ENCODE results near the gene ZNF227.
"Not testable (repeated sequence)": the region's sequence is repeated elsewhere in the genome, so short reads cannot be mapped to it uniquely, and the experiment has no call there.

Gene ZNF227
- total RNA-seq = 20.5 to 53.6 (median 23.1) reads per million in 3 experiments

DNA sequence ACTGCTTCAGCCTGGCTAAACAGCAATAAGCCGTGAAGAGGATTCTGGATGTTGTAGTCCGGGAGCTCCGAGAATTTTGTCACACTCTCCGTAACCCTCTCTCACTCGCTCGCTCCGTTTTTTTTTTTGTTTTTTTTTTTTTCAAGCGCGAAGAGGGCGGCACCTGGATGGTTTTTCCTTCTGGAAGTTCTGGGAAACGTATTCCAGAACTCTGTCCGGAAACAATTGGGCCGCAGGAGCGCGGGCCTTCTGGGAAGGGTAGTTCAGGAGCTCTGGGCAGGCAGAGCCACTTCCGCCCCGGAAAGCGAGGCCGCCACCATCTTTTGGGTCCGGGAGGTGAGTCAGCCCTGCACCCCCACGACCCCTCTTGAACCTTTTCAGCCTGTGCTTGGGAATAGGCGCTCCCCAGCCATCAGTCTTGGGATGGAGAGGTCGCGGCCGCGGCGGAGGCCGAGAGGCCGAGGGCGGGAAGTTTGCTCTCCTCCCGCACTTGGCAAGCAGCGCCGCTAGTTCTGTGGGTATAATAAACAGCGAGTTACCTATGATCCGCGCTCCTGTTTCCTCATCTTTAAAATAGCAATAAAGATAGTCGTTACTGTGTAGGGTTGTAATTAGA, at the start of gene ZNF227:
Gene ZNF227 (plus strand): TSS at position 283 of the 616 bp plus-strand sequence. CDS start 5,261 bp downstream, outside the sequence.
- DNase-seq = peak; percentile 74

DNA sequence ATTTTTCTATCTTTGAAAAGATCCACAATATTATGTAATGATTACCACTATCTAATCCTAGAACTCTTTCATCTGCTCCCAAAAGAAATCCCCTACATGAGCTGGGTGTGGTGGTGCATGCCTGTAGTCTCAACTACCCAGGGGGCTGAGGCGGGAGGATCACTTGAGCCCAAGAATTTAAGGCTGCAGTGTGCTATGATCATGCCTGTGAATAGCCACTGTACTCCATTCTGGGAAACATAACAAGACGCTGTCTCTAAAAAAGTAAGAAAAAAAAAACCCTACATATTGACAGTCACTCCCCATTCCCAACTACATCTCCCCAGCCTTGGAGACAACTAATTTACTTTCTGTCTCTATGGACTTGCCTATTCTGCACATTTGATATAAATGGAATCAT, 48.5 kb upstream of the ZNF227 start:
- no peak for DNase-seq

DNA sequence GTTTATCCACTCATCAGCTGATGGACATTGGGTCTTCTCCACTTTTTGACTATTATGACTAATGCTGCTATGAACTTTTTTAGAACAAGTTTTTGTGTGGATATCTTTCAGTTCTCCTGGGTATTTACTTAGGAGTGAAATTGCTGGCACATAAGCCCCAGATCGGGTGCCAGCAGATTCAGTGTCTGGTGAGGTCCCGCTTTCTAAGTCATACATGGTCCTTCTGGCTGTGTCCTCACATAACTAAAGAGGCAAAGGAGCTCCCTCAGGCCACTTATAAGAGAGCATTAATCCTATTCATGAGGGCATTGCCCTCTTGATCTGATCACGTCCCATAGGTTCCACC, 48.0 kb upstream of the ZNF227 start:
- no peak for DNase-seq

DNA sequence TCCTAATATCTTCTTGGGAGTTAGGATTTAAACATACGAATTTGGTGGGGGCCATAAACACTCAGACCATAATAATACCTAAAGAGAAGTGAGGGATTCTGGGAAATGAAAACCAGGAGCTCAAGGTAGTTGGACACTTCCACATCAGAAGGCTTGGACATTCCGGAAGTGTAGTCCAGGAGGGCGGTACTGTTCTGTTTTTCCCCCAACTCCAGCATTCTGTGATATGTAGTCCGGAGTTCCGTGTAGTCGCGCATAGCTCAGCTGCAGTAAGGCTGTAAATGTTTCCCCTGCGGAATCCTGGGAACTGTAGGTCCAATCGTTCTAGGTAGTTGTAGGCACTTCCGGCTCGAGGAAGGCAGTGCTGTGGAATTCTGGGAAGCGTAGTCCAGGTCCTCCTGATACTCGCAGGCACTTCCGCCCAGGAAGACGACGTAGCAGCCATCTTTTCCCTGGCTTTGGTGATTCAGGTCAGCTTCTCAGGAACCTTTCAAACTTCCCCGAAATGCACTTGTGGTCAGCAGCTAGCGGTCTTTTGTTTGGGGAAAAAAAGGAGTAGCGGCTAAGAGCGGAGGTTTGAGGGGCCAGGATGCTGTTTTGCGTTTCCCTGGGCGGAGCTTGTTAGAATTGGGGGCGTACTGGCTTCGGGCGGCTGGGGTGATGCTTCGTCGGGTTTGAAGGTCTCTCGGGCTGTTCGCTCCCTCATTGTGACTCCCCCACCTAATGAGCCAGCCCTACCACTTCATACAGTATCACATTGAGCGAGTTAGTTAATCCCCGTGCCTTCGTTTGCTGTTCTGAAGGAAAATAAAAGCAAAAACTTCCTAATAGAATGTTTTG, 47.4 kb upstream of the ZNF227 start, which contains the start of gene ZNF226:
Gene ZNF226 (plus strand): TSS at position 428 of the 840 bp plus-strand sequence. CDS start 4,981 bp downstream, outside the sequence.
- DNase-seq = peak; percentile 78

DNA sequence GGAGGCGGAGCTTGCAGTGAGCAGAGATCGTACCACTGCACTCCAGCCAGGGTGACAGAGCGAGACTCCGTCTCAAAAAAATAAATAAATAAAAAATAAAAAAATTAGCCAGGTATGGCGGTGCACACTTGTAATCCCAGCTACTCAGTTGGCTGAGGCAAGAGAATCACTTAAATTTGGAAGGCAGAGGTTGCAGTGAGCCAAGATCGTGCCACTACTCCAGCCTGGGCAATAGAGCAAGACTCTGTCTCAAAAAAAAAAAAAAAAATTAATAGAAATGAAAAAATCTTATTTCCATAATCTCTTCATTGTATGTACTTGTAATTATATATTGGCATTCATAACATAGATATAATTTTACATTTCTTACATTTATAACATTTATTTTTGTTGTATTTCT, 41.7 kb upstream of the ZNF227 start:
- not testable (repeated sequence) for DNase-seq

DNA sequence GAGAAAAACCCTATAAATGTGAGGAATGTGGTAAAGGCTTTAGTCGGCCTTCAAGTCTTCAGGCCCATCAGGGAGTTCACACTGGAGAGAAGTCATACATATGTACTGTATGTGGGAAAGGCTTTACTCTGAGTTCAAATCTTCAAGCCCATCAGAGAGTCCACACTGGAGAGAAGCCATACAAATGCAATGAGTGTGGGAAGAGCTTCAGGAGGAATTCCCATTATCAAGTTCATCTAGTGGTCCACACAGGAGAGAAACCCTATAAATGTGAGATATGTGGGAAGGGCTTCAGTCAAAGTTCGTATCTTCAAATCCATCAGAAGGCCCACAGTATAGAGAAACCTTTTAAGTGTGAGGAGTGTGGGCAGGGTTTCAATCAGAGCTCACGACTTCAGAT, 35.7 kb upstream of the ZNF227 start:
- no peak for DNase-seq

DNA sequence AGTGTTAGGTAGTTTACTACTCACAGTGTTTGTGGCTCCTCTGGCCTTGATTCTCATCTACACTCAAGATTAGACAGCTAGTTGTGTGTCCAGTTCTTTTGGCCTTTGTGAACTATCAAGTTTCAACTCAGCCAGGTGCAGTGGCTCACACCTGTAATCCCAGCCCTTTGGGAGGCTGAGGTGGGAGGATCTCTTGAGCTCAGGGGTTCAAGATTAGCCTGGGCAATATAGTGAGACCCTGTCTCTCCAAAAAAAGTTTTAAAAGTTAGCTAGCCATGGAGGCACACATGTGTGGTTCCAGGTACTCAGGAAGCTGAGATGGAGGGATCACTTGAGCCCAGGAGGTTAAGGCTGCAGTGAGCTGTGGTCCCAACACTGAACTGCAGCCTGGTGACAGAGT, 31.4 kb upstream of the ZNF227 start:
- no peak for DNase-seq

DNA sequence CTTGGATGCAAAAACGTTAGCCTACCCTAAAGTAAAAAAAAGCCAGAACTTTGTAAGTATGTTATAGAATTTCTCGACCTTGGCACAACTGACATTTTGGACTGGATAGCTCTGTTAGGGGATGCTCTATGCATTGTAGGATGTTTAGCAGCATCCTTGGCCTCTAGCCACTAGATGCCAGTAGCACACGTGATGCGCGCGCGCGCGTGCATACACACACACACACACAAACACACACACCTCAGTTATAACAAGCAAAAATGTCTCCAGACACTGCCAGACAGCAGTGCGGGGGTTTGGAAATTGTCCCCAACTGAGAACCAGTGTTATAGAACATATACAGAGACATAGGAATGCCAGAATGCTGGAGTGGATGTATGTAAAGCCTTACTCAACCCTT, 30.2 kb upstream of the ZNF227 start:
- no peak for DNase-seq

DNA sequence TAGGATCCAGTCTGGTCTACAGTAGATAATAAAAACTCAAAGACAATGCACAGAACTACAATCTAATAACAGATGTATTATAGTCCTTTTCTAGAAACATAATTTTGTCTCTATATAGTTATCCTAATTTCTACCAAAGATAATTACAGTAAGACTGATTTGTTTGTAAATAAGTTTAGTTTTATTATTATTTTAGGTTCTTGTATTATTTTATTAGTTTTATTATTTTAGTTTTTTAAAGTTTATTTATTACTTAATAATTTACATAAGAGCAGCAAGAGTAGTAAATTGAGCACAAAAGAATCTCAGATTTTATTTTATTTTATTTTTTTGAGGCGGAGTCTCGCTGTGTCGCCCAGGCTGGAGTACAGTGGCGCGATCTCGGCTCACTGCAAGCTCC, 22.3 kb upstream of the ZNF227 start:
- DNase-seq = no peak

DNA sequence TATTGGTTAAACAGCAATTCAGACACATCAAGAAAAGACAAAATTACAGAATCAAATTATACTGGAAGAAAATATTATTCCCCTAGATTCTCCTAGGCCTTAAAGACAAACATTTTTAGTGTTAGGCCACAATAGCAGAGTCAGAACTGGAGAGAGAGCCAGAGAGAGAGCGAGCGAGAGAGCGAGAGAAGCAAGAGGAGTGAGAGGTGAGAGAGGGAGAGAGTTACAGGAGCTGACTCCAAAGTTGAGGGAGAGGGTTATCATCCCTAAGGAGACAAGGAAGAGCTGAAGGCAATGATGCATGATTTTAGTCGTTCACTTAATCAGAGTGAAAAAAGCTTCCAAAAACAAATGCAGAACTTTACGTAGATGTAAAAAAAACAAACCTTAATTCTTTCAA, 20.2 kb upstream of the ZNF227 start:
- DNase-seq = no peak

DNA sequence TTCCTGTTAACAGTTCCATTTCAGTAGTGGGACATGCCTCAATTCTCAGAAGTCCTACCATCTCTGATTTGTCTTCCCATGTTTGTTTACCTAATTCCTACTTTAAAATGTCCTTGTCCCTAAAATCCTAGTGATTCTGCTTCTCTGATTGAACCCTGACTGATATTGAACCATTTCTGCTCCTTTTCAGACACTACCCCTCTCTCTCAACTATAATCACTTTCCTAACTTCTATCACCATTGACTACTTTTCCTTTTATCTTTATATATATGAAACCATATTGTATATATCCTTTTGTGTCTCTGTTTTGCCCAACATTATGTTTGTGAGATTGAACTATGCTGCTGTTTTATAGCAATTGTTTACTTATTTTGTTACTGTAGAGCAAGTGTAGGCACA, 15.6 kb upstream of the ZNF227 start:
- no peak for DNase-seq

DNA sequence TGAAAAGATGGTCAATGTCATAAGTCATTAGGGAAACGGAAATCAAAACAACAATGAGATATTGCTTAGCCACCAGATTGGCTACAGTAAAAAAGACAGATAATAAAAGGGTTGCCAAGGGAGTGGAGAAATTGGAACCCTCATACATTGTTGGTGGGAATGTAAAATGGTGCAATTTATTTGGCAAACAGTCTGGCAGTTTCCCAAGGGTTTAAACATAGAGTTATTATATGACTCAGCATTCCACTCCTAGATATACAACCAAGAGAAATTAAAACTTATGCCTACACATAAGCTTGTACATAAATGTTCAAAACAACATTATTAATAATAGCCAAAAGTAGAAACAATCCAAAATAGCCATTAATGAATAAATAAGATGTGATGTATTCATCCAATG, 9.9 kb upstream of the ZNF227 start:
- DNase-seq = no peak

DNA sequence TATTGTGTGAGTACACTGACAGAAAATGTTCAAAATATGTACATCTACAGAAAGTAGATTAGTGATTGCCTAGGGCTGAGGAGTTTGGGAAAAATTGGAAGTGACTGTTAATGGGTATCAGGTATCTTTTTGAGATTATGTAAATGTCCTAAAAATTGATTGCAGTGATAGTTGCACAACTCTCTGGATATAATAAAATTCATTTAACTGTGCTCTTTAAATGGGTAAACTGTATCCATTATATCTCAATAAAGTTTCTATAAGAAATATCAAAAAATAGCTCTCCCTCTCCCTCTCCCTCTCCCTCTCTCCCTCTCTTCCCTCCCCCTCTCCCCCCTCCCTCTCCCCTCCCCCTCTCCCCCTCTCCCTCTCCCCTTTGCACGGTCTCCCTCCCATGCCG, 9.4 kb upstream of the ZNF227 start:
- DNase-seq = no peak

DNA sequence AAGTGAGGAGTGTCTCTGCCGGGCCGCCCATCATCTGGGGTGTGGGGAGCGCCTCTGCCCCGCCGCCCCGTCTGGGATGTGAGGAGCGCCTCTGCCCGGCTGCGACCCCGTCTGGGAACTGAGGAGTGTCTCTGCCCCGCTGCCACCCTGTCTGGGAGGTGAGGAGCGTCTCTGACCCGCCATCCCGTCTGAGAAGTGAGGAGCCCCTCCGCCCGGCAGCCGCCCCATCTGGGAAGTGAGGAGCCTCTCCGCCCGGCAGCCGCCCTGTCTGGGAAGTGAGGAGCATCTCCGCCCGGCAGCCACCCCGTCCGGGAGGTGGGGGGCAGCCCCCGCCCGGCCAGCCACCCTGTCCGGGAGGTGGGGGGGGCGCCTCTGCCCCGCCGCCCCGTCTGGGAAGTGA, 8.5 kb upstream of the ZNF227 start:
- not testable (repeated sequence) for DNase-seq

DNA sequence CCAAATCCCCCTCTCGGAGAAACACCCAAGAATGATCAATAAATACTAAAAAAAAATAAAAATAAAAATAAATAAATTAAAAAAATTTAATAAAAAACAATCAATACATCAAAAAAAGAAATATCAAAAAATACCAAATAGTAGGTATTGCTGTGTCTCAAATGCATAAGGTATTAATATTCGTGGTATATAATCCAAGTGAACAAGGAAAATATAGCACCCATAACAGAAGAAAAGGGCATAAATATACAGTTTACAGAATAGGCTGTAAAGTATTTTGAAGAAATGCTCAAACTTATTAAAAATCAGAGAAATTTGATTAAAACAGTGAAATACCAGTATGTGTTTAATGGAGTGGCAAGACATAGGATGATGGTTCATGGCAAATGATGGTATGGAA, 7.6 kb upstream of the ZNF227 start:
- DNase-seq = no peak

DNA sequence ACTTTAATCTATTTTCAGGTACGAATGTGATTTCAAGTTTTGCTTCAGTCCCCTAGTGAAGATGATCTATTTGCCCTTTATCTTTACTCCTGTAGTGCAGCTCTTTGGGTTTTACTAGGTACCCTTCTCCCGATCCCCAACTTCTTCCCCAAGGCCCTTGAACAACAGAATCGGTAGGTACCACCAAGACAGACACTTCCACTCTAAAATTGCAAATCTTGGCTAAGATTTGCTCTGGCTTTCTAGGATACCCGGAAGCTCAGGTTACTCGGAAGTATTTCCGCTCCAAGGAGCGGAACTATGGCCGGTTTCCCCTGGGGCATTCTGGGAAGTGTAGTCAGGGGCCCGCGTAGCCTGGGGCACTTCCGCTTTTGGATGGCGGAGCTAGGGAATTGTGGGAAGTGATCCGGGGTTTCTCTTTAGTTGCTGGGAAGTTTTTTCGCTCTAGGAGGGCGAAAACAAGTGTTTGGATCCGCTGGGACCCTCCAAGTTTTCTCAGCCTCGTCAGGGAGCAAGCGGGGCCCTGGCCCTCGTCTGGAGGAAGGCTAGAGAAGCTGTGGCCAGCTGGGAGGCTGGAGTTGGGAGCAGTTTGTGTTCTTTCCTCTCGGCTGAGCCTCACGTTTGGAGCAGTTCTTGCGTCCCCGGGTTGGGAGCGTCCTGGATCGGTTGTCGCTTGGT, 5.1 kb upstream of the ZNF227 start:
- peak; percentile 72 for DNase-seq

DNA sequence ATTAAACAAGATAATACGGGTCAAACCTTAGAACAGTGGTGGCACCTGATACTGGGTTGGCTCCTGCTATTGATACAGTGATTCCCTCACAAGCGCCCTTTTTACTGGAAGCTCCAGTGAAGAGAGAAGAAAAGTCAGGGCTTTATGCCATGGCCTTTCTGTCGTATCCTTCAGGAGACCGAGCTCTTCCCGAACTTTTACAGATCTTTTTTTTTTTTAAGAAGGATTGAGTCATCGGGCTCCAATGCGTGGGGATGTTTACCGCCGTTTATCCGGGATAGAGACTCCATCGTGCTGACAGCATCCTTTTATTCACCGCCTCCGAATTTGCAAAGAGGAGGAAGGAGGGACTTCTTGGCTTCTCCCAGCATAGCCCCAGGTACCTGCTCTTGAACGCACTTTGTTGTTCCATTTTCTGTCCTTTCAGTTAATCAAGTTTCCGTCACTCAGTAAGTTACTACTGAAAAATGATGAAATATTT, 574 bp downstream of the ZNF227 start:
- no peak for DNase-seq

DNA sequence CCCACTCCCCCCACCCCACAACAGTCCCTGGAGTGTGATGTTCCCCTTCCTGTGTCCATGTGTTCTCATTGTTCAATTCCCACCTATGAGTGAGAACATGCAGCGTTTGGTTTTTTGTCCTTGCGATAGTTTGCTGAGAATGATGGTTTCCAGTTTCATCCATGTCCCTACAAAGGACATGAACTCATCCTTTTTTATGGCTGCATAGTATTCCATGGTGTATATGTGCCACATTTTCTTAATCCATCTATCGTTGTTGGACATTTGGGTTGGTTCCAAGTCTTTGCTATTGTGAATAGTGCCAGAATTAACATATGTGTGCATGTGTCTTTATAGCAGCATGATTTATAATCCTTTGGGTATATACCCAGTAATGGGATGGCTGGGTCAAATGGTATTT, 7.6 kb downstream of the ZNF227 start:
- not testable (repeated sequence) for DNase-seq

DNA sequence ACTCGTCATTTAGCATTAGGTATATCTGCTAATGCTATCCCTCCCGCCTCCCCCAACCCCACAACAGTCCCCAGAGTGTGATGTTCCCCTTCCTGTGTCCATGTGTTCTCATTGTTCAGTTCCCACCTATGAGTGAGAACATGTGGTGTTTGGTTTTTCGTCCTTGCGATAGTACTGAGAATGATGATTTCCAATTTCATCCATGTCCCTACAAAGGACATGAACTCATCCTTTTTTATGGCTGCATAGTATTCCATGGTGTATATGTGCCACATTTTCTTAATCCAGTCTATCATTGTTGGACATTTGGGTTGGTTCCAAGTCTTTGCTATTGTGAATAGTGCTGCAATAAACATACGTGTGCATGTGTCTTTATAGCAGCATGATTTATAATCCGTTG, 8.4 kb downstream of the ZNF227 start:
- DNase-seq = not testable (repeated sequence)

DNA sequence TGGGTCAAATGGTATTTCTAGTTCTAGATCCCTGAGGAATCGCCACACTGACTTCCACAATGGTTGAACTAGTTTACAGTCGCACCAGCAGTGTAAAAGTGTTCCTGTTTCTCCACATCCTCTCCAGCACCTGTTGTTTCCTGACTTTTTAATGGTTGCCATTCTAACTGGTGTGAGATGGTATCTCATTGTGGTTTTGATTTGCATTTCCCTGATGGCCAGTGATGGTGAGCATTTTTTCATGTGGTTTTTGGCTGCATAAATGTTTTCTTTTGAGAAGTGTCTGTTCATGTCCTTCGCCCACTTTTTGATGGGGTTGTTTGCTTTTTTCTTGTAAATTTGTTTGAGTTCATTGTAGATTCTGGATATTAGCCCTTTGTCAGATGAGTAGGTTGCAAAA, 9.0 kb downstream of the ZNF227 start:
- DNase-seq = not testable (repeated sequence)

DNA sequence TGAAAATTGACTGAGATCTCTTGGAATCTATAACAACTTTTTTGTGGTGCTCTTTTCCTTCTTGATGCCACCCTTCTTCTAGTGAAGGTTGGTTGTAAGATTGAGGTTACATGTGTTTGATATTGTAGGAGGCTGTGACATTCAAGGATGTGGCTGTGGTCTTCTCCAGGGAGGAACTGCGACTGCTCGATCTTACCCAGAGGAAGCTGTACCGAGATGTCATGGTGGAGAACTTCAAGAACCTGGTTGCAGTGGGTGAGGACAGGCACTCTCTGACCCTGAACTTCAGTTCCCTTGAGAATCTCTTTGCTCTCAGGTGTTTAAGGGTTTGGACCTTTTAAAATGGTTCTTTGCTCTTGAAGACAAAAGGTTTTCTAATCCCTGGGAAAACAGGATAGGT, 16.0 kb downstream of the ZNF227 start:
- no peak for DNase-seq

DNA sequence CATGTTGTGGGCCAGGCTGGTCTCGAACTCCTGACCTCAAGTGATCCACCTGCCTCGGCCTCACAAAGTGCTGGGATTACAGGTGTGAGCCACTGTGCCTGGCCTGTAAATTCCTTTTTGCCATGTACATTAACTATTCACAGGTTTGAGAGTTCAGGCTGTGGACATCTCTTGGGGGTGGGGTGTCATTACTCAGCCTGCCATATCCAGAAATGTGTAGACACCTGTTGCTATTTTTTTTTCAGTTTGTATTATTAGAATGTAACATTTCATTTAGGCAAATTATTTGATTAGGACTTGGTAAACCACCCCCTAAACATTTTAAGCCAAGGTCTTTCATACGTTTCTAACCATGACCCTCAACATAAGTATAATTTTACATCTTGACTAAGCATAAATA, 20.5 kb downstream of the ZNF227 start:
- DNase-seq = no peak

DNA sequence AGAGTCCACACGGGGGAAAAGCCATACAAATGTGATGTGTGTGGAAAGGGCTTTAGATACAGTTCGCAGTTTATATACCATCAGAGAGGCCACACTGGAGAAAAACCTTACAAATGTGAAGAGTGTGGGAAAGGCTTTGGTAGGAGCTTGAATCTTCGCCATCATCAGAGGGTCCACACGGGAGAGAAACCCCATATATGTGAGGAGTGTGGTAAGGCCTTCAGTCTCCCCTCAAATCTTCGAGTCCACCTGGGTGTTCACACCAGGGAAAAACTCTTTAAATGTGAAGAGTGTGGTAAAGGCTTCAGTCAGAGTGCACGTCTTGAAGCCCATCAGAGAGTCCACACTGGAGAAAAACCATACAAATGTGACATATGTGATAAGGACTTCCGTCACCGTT, 24.1 kb downstream of the ZNF227 start:
- DNase-seq = no peak

DNA sequence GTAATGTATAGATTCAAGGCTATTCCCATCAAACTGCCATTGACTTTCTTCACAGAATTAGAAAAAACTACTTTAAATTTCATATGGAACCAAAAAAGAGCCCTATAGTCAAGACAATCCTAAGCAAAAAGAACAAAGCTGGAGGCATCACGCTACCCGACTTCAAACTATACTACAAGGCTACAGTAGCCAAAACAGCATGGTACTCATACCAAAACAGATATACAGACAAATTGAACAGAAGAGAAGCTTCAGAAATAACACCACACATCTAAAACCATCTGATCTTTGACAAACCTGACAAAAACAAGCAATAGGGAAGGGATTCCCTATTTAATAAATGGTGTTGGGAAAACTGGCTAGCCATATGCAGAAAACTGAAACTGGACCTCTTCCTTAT, 40.0 kb downstream of the ZNF227 start:
- DNase-seq = not testable (repeated sequence)
